ENCODE results near the gene IRF2.
"Not testable (repeated sequence)": the region's sequence is repeated elsewhere in the genome, so short reads cannot be mapped to it uniquely, and the experiment has no call there.

Gene IRF2

GRCh38 chr4:184385705-184386141 is 88.6 kb downstream of the IRF2 start:
- DNase-seq: no peak

DNA sequence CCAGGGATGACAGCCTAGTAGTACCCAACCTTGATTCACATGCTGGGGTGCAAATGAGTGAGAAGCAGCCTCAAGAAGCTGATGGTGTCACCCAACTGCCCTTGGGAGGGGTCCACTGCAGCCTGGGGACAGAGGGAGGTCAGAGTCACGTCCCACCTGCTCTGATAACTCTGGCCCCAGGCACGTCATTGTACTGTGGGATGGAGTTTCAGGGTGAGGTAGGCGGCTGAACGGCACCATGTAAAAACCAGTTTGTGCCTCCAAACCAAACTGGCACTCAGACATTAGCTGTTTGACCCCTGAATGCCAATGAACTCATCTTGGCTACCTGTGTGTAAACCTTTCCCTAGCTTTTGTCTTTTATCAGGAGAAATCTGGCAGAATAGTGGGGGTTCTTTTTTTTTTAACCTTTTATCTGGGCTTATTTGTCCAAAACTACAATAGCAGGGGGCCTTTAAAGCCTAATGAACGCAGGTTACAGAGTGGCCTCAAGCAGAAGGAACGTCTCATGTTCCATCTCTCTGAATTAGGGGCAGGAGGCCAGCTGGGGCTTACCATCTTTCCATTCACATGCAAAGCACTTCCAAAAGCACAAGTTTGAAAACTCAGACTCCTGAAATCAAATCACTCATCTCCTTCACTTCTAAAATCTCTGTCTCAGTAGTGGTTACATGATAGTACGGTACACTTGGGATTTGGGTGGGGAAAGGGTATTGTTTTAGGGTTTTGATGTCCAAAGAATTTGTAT is 89.4 kb downstream of the IRF2 start:
- DNase-seq: no peak

- DNase-seq: no peak
Observed at GRCh38 chr4:184384056-184384809, 90.1 kb downstream of the IRF2 start.

DNA sequence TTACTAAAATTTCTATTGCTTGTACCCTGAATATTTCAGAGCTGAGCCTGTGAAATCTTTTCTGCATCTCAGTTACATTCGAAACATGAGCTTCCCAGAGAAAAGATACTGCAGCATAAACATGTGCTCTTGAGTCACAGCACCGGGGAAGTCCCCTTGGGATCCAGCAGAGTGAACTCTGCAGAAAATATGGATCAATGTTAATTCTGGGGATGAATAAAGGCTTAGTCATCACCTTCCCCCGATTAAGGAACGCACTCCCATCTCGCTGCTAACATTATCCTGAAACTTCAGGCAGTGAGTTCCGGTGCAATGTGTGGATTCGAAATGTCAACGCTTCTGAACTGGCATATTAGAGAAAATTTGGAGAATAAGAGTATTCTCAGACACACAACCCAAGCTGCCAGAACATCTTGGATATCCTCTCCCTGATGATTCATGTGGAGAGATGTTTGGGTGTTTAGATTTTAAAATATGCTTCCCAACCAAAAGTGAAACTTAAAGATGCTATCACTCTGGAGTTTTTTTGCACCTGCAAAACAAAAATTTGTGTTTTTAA is 90.8 kb downstream of the IRF2 start:
- DNase-seq: no peak

- DNase-seq: no peak
Observed at GRCh38 chr4:184382189-184382846, 92.0 kb downstream of the IRF2 start.

DNA sequence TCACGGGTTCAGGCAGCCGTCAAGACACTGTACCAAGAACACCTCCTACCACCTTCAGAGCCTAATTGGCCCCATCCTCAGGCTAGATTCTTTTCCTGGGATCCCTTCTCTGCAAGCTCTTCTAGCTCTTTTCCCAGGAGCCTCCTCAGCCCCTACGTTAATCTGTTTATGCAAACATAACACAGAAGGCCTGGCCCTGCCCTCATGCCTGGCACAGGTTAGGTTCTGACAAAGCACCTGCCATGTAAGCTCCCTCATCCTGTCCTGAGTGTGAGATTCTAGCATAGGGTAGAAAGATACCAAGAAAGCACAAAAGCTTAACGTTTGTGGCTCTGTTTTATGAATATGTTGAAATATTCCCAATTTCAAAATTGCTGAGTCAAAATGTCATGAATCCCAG is 93.6 kb downstream of the IRF2 start:
- no peak for DNase-seq

- DNase-seq: not testable (repeated sequence)
Observed at GRCh38 chr4:184380214-184380613, 94.1 kb downstream of the IRF2 start.

GRCh38 chr4:184376923-184377322 is 97.4 kb downstream of the IRF2 start:
- DNase-seq: no peak

GRCh38 chr4:184376126-184376838 is 98.1 kb downstream of the IRF2 start:
- DNase-seq: no peak

- not testable (repeated sequence) for DNase-seq
Observed at GRCh38 chr4:184375623-184376022, 98.7 kb downstream of the IRF2 start.

GRCh38 chr4:184375027-184375426 is 99.3 kb downstream of the IRF2 start:
- DNase-seq: no peak

DNA sequence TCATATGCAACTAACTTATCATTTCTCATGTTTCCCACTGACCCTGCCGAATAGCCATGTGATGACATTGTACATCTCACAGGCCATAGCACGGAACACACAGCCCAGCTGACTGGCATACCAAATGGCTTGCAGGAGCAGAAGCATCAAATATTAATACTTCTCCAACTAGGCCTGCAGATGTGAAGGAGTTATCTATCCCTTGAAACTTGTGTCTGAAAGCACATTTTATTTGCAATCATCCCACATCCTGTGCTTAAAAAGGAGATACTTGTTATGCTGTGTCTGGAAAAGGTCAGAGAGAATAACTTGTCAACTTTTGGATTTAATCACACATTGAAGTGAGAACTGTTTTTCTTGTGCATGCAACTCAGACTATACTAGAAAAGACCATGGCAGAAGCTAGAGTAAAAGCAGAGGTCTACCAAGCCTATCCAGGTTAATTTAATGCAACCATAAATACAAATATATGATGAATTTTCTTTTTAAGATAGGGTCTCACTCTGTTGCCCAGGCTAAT is 100.4 kb downstream of the IRF2 start:
- DNase-seq: no peak

GRCh38 chr4:184371390-184371787 is 103.0 kb downstream of the IRF2 start:
- DNase-seq: no peak

DNA sequence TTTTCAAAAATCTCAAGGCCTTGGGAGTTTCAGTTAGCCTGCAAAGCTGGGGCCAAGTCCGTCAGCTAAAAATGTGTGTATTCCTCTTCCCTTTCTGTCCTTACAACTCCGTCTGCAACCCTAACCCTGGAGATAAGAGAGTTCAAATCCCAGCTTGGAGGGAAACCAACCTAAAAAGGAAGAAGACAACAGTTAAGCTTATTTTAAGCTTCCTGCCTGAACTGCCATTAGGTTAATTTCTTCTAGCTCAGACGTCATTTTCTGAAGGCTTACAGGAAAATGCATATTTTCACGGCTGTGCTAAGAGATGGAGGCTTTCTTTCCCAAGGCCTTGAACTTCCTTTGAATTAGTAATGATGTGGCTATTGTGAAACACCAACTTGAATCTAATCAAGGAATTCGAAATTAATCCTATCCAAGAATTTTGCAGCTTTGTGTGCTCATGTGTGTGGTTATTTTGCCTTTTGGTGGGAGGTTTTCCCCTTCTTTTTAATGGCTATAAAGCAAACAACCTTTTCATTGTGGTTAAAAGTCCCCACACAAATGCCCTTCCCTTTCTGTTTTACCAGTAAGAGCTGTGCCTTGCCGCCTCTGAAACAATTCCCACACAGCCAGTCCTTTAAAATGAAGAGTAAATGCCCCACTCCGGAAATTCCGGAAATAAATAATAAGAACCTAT is 103.5 kb downstream of the IRF2 start:
- DNase-seq: no peak

DNA sequence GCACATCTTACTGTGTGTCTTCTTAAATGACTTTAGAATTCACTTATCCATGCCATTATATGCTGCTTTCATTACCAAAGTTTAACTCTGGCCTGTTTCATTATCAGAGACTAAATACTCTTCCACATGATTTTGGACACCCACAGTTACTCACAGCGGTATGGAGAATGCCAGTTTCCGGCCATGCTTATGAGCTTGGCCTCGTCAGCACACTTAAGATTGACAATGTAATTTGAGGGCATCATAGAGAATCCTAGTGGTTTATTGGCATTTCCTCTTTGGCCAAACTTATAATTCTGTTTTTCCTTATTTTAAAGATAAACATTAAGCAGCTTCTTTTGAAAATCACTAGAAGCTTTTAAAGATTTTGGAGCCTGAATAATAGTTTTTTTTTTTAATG is 104.5 kb downstream of the IRF2 start:
- DNase-seq: no peak

- DNase-seq: no peak
Observed at GRCh38 chr4:184368731-184369130, 105.6 kb downstream of the IRF2 start.

DNA sequence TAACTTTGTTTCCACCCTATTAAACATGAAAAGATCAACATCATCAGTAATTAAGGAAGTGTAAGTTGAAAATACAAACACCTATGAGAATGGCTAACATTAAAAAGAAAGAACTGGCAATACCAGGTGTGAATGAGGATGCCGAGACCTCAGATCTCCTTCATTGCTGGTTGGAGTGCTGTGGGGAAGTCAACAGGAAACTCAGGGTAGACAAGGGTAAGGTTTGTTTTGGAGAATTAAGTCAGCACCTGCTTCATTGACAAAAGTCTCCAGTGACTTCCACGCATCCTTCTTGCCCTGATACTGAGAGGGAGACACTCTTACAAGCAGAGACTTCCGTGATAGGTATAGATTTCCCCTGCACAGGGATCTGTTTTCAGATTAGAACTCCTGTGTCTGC is 106.1 kb downstream of the IRF2 start:
- no peak for DNase-seq

GRCh38 chr4:184364100-184364921 is 110.0 kb downstream of the IRF2 start:
- no peak for DNase-seq

- DNase-seq: no peak
Observed at GRCh38 chr4:184363258-184363657, 111.1 kb downstream of the IRF2 start.

GRCh38 chr4:184362396-184362795 is 112.0 kb downstream of the IRF2 start:
- DNase-seq: no peak

- no peak for DNase-seq
Observed at GRCh38 chr4:184361443-184361842, 112.9 kb downstream of the IRF2 start.

Data from DMS79 (cell line).